ENCODE data around the gene DEFB129. TPM values are rescaled to one million over a fixed set of nuclear protein-coding genes. Genes with fewer than 3 reads are reported as not detected.

The DEFB129 gene
- total and polyA plus RNA-seq, 10 of the 15 experiments (the other 5 are each of a cell fraction or from before 2014, with no cell fraction given), result not detected

DNA sequence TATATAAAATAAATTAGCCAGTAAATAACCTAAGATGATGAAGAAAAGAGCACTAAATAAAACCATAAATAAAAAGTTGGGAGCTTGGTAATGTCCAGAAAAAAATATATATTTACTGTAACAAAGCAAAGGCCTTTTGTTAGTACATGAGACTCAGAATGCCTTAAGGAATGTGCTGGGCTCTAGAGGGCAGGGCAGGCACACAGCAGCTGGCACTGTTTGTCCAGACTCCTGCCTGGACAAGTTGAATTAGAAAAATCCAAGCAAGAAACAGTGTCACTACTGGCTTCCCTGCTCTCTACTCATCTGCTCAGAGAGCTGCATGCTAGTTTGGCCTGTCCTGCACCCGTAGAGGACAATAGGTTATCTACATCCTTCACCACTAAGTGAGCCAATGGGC lies 8.8 kb downstream of the DEFB129 start:
- Histone ChIP-seq H3K4me2 (ENCODE audit: control insufficient read depth, insufficient read depth) (no peak overlapping the region), H4K20me1 (ENCODE audit: control insufficient read depth, insufficient read depth) (no peaks in the 10 kb centered on the region), H3K9ac (ENCODE audit: control insufficient read depth, insufficient read depth, low read length) (no peak overlapping the region), H2AFZ (ENCODE audit: control insufficient read depth, low read depth, low read length) (no peak overlapping the region), H3K27ac (ENCODE audit: control insufficient read depth, insufficient read depth) (no peak overlapping the region), H3K36me3 (ENCODE audit: control insufficient read depth in 2 of 2, insufficient read depth in 2 of 2, low read length in 1 of 2) (no peaks in the 10 kb centered on the region), H3K4me3 (no peak overlapping the region), H3K4me1 (ENCODE audit: control insufficient read depth, insufficient read depth, low read length) (peaks cover 10% of the 10 kb centered on the region), H3K9me3 (replicated peaks; ENCODE audit: control insufficient read depth, insufficient read depth, low read length) (no peaks in the 10 kb centered on the region), H3K27me3 (replicated peaks in 1 of 2; ENCODE audit: control insufficient read depth in 2 of 2, insufficient read depth in 2 of 2, low read length in 1 of 2) (no peaks in the 10 kb centered on the region), H3K79me2 (ENCODE audit: control insufficient read depth, insufficient read depth, low read length) (no peaks in the 10 kb centered on the region)
- no peak for DNase-seq (ENCODE audit: low read depth, low spot score)
- ChIA-PET CTCF (interaction anchor here (1.4 kb wide), 1 partner anchor 30 kb away, joined by 5 read pairs; no protein-coding TSS in a partner anchor), POLR2A (no interaction called here), RAD21 (ENCODE audit: unreplicated experiment) (no interaction called here), SMC1A (ENCODE audit: uncharacterized antibody, unreplicated experiment) (no interaction called here)
- intact Hi-C loops (cut with micrococcal nuclease; ENCODE audit: unreplicated experiment) (no loop called here), in situ Hi-C loops (cut with MboI) (no loop called here)
- no TSS peak for BruUV-seq (replicated peaks)
- ATAC-seq, result no peak
- TF ChIP-seq CBX3 (IDR thresholded peaks at IDR 0.05; ENCODE audit: borderline replicate concordance, low read depth), result no peak
- TF ChIP-seq CTCF (IDR thresholded peaks at IDR 0.05 in 2 of 3, conservative IDR thresholded peaks at IDR 0.05 in 1 of 3; ENCODE audit: control insufficient read depth in 2 of 3, extremely low read depth in 1 of 3, insufficient read depth in 1 of 3, low read depth in 3 of 3, low read length in 3 of 3), result 0 out of 6 replicates have a peak, but pooled peaks of 1 of the 3 experiments have one; percentile 2
- 94% methylated on average over 1 of the region's 1 CpG for WGBS (ENCODE audit: insufficient coverage, insufficient replicate concordance, low lambda C conversion rate, missing lambda C conversion rate)
- FAIRE-seq, result no peak

DNA sequence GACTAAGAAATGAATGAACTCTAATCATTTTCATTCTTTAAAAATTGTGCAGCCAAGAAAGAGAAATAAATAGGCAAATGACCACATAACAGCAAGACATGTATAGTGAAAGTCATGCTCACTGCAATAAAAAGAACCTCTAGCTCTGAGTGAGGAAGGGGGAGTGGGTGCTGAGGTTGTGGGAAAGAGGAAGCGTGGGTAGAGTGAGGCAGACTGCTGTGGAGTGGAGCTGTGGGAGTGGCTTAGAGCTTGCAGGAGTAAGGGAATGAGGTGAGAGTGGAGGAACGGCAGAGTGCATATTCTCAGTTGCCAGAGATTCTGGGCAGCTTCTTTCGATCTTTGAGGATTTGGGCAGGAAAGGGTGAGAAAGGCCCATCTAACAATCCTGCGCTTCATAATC lies 10.4 kb downstream of the DEFB129 start:
- ChIA-PET SMC1A (ENCODE audit: uncharacterized antibody, unreplicated experiment) (interaction anchor here (1.0 to 1.6 kb wide), 3 partner anchors 10 to 29 kb away, joined by 3 to 5 read pairs (median 4); no protein-coding TSS in a partner anchor), CTCF (interaction anchor here (2.2 kb wide), 1 partner anchor 29 kb away, joined by 8 read pairs; no protein-coding TSS in a partner anchor), POLR2A (no interaction called here), RAD21 (ENCODE audit: unreplicated experiment) (interaction anchor here (1.5 to 1.9 kb wide), 2 partner anchors 29 to 93 kb away, joined by 3 to 6 read pairs; no protein-coding TSS in a partner anchor)
- FAIRE-seq, result no peak
- intact Hi-C loops (cut with micrococcal nuclease; ENCODE audit: unreplicated experiment) (no loop called here), in situ Hi-C loops (cut with MboI) (no loop called here)
- Histone ChIP-seq H4K20me1 (ENCODE audit: control insufficient read depth, insufficient read depth) (no peaks in the 10 kb centered on the region), H2AFZ (ENCODE audit: control insufficient read depth, low read depth, low read length) (peak overlapping the region; percentile 80), H3K4me1 (ENCODE audit: control insufficient read depth, insufficient read depth, low read length) (peaks cover 10% of the 10 kb centered on the region), H3K9ac (ENCODE audit: control insufficient read depth, insufficient read depth, low read length) (no peak overlapping the region), H3K4me2 (ENCODE audit: control insufficient read depth, insufficient read depth) (peak overlapping the region; percentile 61), H3K9me3 (replicated peaks; ENCODE audit: control insufficient read depth, insufficient read depth, low read length) (no peaks in the 10 kb centered on the region), H3K27me3 (replicated peaks in 1 of 2; ENCODE audit: control insufficient read depth in 2 of 2, insufficient read depth in 2 of 2, low read length in 1 of 2) (no peaks in the 10 kb centered on the region), H3K36me3 (ENCODE audit: control insufficient read depth in 2 of 2, insufficient read depth in 2 of 2, low read length in 1 of 2) (no peaks in the 10 kb centered on the region), H3K79me2 (ENCODE audit: control insufficient read depth, insufficient read depth, low read length) (no peaks in the 10 kb centered on the region), H3K27ac (ENCODE audit: control insufficient read depth, insufficient read depth) (0 out of 2 replicates have a peak overlapping the region, but pooled peaks have one; percentile 9), H3K4me3 (peak overlapping the region; percentile 22; the same call in 1 of the 2 replicates)
- no TSS peak for BruUV-seq (replicated peaks)
- 0% methylated on average over 4 of the region's 4 CpGs for WGBS (ENCODE audit: insufficient coverage, insufficient replicate concordance, low lambda C conversion rate, missing lambda C conversion rate)
- peak; percentile 57 for ATAC-seq
- DNase-seq (ENCODE audit: low read depth, low spot score), result no peak
- TF ChIP-seq SPI1 (IDR thresholded peaks at IDR 0.05; ENCODE audit: borderline replicate concordance, insufficient read depth, low read depth, low read length) (peak; percentile 70; the same call in 1 of the 2 replicates), EGR1 (IDR thresholded peaks at IDR 0.05; ENCODE audit: borderline replicate concordance in 1 of 2, low read depth in 2 of 2, low read length in 2 of 2) (peak in 1 of 2 experiments; percentile 40; a peak in 1 of 3 replicates), RUNX3 (IDR thresholded peaks at IDR 0.05; ENCODE audit: low read length) (peak; percentile 49), REST (IDR thresholded peaks at IDR 0.05; ENCODE audit: low read depth, low read length) (no peak), IKZF2 (IDR thresholded peaks at IDR 0.05) (0 out of 4 replicates have a peak, but pooled peaks of 1 of the 2 experiments have one; percentile 40)
- TF ChIP-seq, protein P1, sequence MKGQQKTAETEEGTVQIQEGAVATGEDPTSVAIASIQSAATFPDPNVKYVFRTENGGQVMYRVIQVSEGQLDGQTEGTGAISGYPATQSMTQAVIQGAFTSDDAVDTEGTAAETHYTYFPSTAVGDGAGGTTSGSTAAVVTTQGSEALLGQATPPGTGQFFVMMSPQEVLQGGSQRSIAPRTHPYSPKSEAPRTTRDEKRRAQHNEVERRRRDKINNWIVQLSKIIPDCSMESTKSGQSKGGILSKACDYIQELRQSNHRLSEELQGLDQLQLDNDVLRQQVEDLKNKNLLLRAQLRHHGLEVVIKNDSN (IDR thresholded peaks at IDR 0.05; ENCODE audit: borderline replicate concordance, extremely low read length, insufficient read depth, low read depth, low read length), result no peak

All from GM12878 (cell line).